HG02678 (cell line): ENCODE data around the gene LIMA1.
"Not testable (repeated sequence)": the region's sequence is repeated elsewhere in the genome, so short reads cannot be mapped to it uniquely, and the experiment has no call there.

Source experiments
- ATAC-seq: cut with Tn5 transposase; IDR thresholded peaks from one replicate; pipeline ENCODE4 v1.9.1; 2021; ENCODE audit warnings: mild to moderate bottlenecking, moderate library complexity; ENCODE audit not compliant: unreplicated experiment

LIMA1 gene

GRCh38 chr12:50220363-50220995, 62.8 kb downstream of the LIMA1 start:
- ATAC-seq = peak; percentile 44

GRCh38 chr12:50219544-50219943, 63.8 kb downstream of the LIMA1 start:
- ATAC-seq = no peak

GRCh38 chr12:50219001-50219400, 64.3 kb downstream of the LIMA1 start:
- not testable (repeated sequence) for ATAC-seq

GRCh38 chr12:50218386-50218785, 64.9 kb downstream of the LIMA1 start:
- no peak for ATAC-seq

- no peak for ATAC-seq
These were observed 66.1 kb downstream of the LIMA1 start for GRCh38 chr12:50217202-50217601.

GRCh38 chr12:50215033-50215432, 68.3 kb downstream of the LIMA1 start:
- no peak for ATAC-seq

GRCh38 chr12:50214018-50214417, 69.3 kb downstream of the LIMA1 start:
- no peak for ATAC-seq

- no peak for ATAC-seq
These were observed 69.9 kb downstream of the LIMA1 start for GRCh38 chr12:50213439-50213838.

- ATAC-seq = no peak
These were observed 71.3 kb downstream of the LIMA1 start for GRCh38 chr12:50212071-50212467.

GRCh38 chr12:50211392-50212070, 71.8 kb downstream of the LIMA1 start:
- no peak for ATAC-seq

- no peak for ATAC-seq
These were observed 75.9 kb downstream of the LIMA1 start for GRCh38 chr12:50207424-50207823.

GRCh38 chr12:50205648-50206047, 77.7 kb downstream of the LIMA1 start:
- ATAC-seq = no peak

- ATAC-seq = no peak
These were observed 79.6 kb downstream of the LIMA1 start for GRCh38 chr12:50203691-50204090.

- no peak for ATAC-seq
These were observed 81.3 kb downstream of the LIMA1 start for GRCh38 chr12:50201987-50202521.

- ATAC-seq = no peak
These were observed 82.6 kb downstream of the LIMA1 start for GRCh38 chr12:50200552-50201273.

GRCh38 chr12:50198829-50199228, 84.5 kb downstream of the LIMA1 start:
- ATAC-seq = no peak

- ATAC-seq = no peak
These were observed 86.0 kb downstream of the LIMA1 start for GRCh38 chr12:50197297-50197727.

- ATAC-seq = no peak
These were observed 86.8 kb downstream of the LIMA1 start for GRCh38 chr12:50196537-50196936.

- no peak for ATAC-seq
These were observed 87.5 kb downstream of the LIMA1 start for GRCh38 chr12:50195832-50196231.

- ATAC-seq = no peak
These were observed 90.4 kb downstream of the LIMA1 start for GRCh38 chr12:50192908-50193307.

- no peak for ATAC-seq
These were observed 91.1 kb downstream of the LIMA1 start for GRCh38 chr12:50192236-50192635.

GRCh38 chr12:50190859-50191258, 92.5 kb downstream of the LIMA1 start:
- no peak for ATAC-seq
